Cardiac muscle cell (in vitro differentiated cells and primary cell): ENCODE measurements around the gene ZNF135. TPM values are rescaled to one million over a fixed set of nuclear protein-coding genes. Genes with fewer than 3 reads are reported as not detected.

Experiments
- DNase-seq, 2 donors: peaks; one replicate each; pipeline versions ENCODE4 v3.0.0 to v3.0.0-alpha.2; 2010 to 2017; ENCODE audit warnings: low read depth in 1 of 2, low spot score in 1 of 2
- H3K27ac ChIP-seq: fragments of 200-600 bp; sonication (generic); 2 replicates; pipeline ENCODE4 v1.5.1; 2016
- H3K27me3 ChIP-seq: fragments of 200-600 bp; sonication (generic); 2 replicates; pipeline ENCODE4 v1.6.0; 2016; ENCODE audit warnings: control low read depth
- H3K36me3 ChIP-seq: fragments of 200-600 bp; sonication (generic); 2 replicates; pipeline ENCODE4 v1.5.1; 2016; ENCODE audit warnings: control low read depth
- H3K4me1 ChIP-seq: fragments of 200-600 bp; sonication (generic); 2 replicates; pipeline ENCODE4 v1.8.1; 2017; ENCODE audit warnings: low read depth, mild to moderate bottlenecking, mixed run types
- H3K4me3 ChIP-seq: fragments of 200-600 bp; sonication (generic); 2 replicates; pipeline ENCODE4 v1.5.1; 2016; ENCODE audit warnings: mild to moderate bottlenecking
- H3K9me3 ChIP-seq: fragments of 200-600 bp; sonication (generic); 2 replicates; pipeline ENCODE4 v1.5.1; 2017; ENCODE audit warnings: low read depth, mild to moderate bottlenecking, control low read depth
- polyA plus RNA-seq: library from polyadenylated mRNA; unstranded; fragments of >200 nt; fragmentation: Nextera tagmentation; extraction: Ambion mirVana; gene quantifications from 2 replicates; pipeline ENCODE4 v1.2.1, GENCODE V29; 2016
- total RNA-seq: library from RNA; depleted of rRNA; stranded (reverse); fragments of >200 nt; gene quantifications from 2 replicates; pipeline ENCODE4 v1.2.3, GENCODE V29; 2016
- TF ChIP-seq, protein P1 (sequence below): IDR thresholded peaks from 2 replicates; pipeline ENCODE4 v1.5.1; 2012; ENCODE audit warnings: low read depth, mild to moderate bottlenecking, low read length

Gene ZNF135
- total and polyA plus RNA-seq, 2 experiments from 2014 or later, result 11.2 to 14.0 TPM

DNA sequence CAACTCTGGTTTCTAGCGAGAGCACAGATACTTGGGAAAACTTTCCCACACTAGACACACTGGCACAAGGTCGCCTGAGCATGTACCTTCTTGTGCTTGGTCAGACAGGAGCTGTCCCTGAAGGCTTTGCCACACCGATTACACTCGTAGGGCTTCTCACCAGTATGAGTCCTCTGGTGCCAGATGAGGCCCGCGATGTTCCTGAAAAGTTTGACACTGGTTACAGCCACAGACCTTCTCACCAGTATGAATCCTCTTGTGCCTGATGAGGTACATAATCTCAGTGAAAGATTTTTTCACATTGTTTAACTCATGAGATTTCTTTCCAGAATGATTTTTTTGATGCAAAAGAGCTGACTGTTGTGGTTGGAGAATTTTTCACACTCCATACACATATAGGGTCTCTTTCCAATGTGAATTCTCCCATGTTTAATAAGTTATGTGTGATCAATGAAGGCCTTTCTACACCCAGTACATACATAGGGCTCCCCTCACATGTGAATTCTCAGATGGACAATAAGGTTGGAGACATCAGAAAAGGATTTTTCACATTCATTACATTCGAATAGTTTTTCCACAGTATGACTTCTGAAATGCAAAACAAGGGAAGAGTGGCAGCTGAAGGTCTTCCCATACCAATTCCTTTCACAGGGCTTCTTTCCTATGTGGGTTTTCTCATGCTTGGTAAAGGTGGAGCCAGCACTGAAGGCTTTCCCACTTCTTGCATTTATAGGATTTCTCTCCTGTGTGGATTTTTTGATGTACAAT is 48.9 kb downstream of the ZNF135 start:
- H3K9me3 ChIP-seq, result no peaks in the 10 kb centered on the region

DNA sequence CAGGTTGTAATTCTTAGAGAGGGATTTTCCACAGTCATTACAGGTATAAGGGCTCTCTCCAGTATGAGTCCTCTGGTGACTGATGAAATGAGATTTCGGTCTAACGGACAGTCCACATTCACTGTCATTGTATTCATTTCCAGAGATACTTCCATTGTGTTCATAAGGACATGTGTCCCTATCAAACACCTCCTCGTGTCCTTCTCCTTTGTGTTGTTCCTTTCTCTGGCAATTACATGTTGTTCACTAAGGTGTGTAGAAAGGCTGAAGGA is 49.4 kb downstream of the ZNF135 start:
- H3K27me3 ChIP-seq, result no peaks in the 10 kb centered on the region
- DNase-seq, result no peak
- no peak overlapping the region for H3K4me3 ChIP-seq
- H3K9me3 ChIP-seq, result no peaks in the 10 kb centered on the region
- TF ChIP-seq, protein P1, sequence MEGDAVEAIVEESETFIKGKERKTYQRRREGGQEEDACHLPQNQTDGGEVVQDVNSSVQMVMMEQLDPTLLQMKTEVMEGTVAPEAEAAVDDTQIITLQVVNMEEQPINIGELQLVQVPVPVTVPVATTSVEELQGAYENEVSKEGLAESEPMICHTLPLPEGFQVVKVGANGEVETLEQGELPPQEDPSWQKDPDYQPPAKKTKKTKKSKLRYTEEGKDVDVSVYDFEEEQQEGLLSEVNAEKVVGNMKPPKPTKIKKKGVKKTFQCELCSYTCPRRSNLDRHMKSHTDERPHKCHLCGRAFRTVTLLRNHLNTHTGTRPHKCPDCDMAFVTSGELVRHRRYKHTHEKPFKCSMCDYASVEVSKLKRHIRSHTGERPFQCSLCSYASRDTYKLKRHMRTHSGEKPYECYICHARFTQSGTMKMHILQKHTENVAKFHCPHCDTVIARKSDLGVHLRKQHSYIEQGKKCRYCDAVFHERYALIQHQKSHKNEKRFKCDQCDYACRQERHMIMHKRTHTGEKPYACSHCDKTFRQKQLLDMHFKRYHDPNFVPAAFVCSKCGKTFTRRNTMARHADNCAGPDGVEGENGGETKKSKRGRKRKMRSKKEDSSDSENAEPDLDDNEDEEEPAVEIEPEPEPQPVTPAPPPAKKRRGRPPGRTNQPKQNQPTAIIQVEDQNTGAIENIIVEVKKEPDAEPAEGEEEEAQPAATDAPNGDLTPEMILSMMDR, result no peak
- no peak overlapping the region for H3K27ac ChIP-seq
- no peaks in the 10 kb centered on the region for H3K4me1 ChIP-seq
- no peaks in the 10 kb centered on the region for H3K36me3 ChIP-seq

More for the DNA sequence above, 48.9 kb downstream of the ZNF135 start:
- H3K27ac ChIP-seq, result no peak overlapping the region
- no peaks in the 10 kb centered on the region for H3K4me1 ChIP-seq
- TF ChIP-seq, protein P1, result no peak
- no peaks in the 10 kb centered on the region for H3K27me3 ChIP-seq
- H3K4me3 ChIP-seq, result no peak overlapping the region
- no peak for DNase-seq
- H3K36me3 ChIP-seq, result no peaks in the 10 kb centered on the region

- H3K27me3 ChIP-seq, result no peaks in the 10 kb centered on the region
- no peak overlapping the region for H3K4me3 ChIP-seq
- no peak overlapping the region for H3K27ac ChIP-seq
- TF ChIP-seq, protein P1, result no peak
- H3K9me3 ChIP-seq, result peaks cover 5% of the 10 kb centered on the region
- H3K4me1 ChIP-seq, result no peaks in the 10 kb centered on the region
- H3K36me3 ChIP-seq, result no peaks in the 10 kb centered on the region
- no peak for DNase-seq
Measured at GRCh38 chr19:58117841-58118575, 58.9 kb downstream of the ZNF135 start.

GRCh38 chr19:58118979-58119733 is 60.1 kb downstream of the ZNF135 start:
- Histone ChIP-seq H3K9me3 (peaks cover 5% of the 10 kb centered on the region), H3K36me3 (no peaks in the 10 kb centered on the region), H3K4me1 (no peaks in the 10 kb centered on the region), H3K27me3 (no peaks in the 10 kb centered on the region), H3K27ac (no peak overlapping the region), H3K4me3 (no peak overlapping the region)
- DNase-seq, result no peak
- TF ChIP-seq, protein P1, result no peak

Other genes with a start within 250 kb of the ZNF135 start
- 3.8 and 6.6 TPM in 2 replicates for gene ZNF552, start 244.4 kb upstream of the ZNF135 start, total RNA-seq
- gene ZNF552, start 244.4 kb upstream of the ZNF135 start, polyA plus RNA-seq, result 10.5 and 13.4 TPM in 2 replicates
- gene ZNF587B, start 229.0 kb upstream of the ZNF135 start, total RNA-seq, result 8.5 and 12.9 TPM in 2 replicates
- gene ZNF587B, start 229.0 kb upstream of the ZNF135 start, polyA plus RNA-seq, result 2.8 and 3.1 TPM in 2 replicates
- 14.0 and 17.2 TPM in 2 replicates for gene ZNF587, start 209.4 kb upstream of the ZNF135 start, total RNA-seq
- 12.6 and 22.6 TPM in 2 replicates for gene ZNF587, start 209.4 kb upstream of the ZNF135 start, polyA plus RNA-seq
- 13.6 and 14.8 TPM in 2 replicates for gene ZNF814, start 170.2 kb upstream of the ZNF135 start, total RNA-seq
- gene ZNF814, start 170.2 kb upstream of the ZNF135 start, polyA plus RNA-seq, result 32.4 and 45.7 TPM in 2 replicates
- gene ZNF417, start 142.7 kb upstream of the ZNF135 start, total RNA-seq, result 11.8 and 17.8 TPM in 2 replicates
- gene ZNF417, start 142.7 kb upstream of the ZNF135 start, polyA plus RNA-seq, result 4.8 and 7.7 TPM in 2 replicates
- gene ZNF418, start 123.9 kb upstream of the ZNF135 start, total RNA-seq, result 14.6 and 19.7 TPM in 2 replicates
- 6.1 and 13.8 TPM in 2 replicates for gene ZNF418, start 123.9 kb upstream of the ZNF135 start, polyA plus RNA-seq
- gene ZNF256, start 111.6 kb upstream of the ZNF135 start, total RNA-seq, result 12.5 and 13.6 TPM in 2 replicates
- gene ZNF256, start 111.6 kb upstream of the ZNF135 start, polyA plus RNA-seq, result 7.0 and 10.0 TPM in 2 replicates
- 1.3 and 1.4 TPM in 2 replicates for gene C19orf18, start 84.7 kb upstream of the ZNF135 start, total RNA-seq
- gene C19orf18, start 84.7 kb upstream of the ZNF135 start, polyA plus RNA-seq, result 2.4 and 3.6 TPM in 2 replicates
- gene ZNF606, start 56.5 kb upstream of the ZNF135 start, total RNA-seq, result 50.5 and 87.4 TPM in 2 replicates
- gene ZNF606, start 56.5 kb upstream of the ZNF135 start, polyA plus RNA-seq, result 30.0 and 31.2 TPM in 2 replicates
- gene ZSCAN1, start 25.3 kb upstream of the ZNF135 start, total RNA-seq, result 31.9 and 38.4 TPM in 2 replicates
- gene ZSCAN1, start 25.3 kb upstream of the ZNF135 start, polyA plus RNA-seq, result 22.0 and 24.6 TPM in 2 replicates
- 173 and 243 TPM in 2 replicates for gene ZSCAN18, start 38.9 kb downstream of the ZNF135 start, total RNA-seq
- 127 and 191 TPM in 2 replicates for gene ZSCAN18, start 38.9 kb downstream of the ZNF135 start, polyA plus RNA-seq
- gene ZNF329, start 91.5 kb downstream of the ZNF135 start, total RNA-seq, result 27.8 and 29.6 TPM in 2 replicates
- 5.2 and 12.8 TPM in 2 replicates for gene ZNF329, start 91.5 kb downstream of the ZNF135 start, polyA plus RNA-seq
- gene ZNF274, start 123.8 kb downstream of the ZNF135 start, total RNA-seq, result 40.3 and 50.1 TPM in 2 replicates
- gene ZNF274, start 123.8 kb downstream of the ZNF135 start, polyA plus RNA-seq, result 42.8 and 45.4 TPM in 2 replicates
- 95.9 and 103 TPM in 2 replicates for gene ZNF544, start 169.6 kb downstream of the ZNF135 start, total RNA-seq
- gene ZNF544, start 169.6 kb downstream of the ZNF135 start, polyA plus RNA-seq, result 34.9 and 35.9 TPM in 2 replicates
- 11.3 and 14.7 TPM in 2 replicates for gene ZNF8, start 219.7 kb downstream of the ZNF135 start, total RNA-seq
- gene ZNF8, start 219.7 kb downstream of the ZNF135 start, polyA plus RNA-seq, result 2.2 and 2.7 TPM in 2 replicates
- 64.3 and 92.4 TPM in 2 replicates for gene ERVK3-1, start 246.1 kb downstream of the ZNF135 start, total RNA-seq
- gene ERVK3-1, start 246.1 kb downstream of the ZNF135 start, polyA plus RNA-seq, result 62.8 and 62.9 TPM in 2 replicates